K562 (cell line): Measurements from ENCODE around the gene TNFRSF6B. TPM values are rescaled to one million over a fixed set of nuclear protein-coding genes. Genes with fewer than 3 reads are reported as not detected.

ENCODE experiments used
- EP300 ChIP-seq: IDR thresholded peaks from 2 replicates; pipeline ENCODE4 v1.6.1; 2012; ENCODE audit warnings: low read length, improper control_type of control experiment
- ESRRB ChIP-seq: fragments of 250-450 bp; sonication (Bioruptor Pico); IDR thresholded peaks from 2 replicates; pipeline ENCODE4 v1.5.0; 2020; ENCODE audit warnings: mild to moderate bottlenecking, moderate library complexity, borderline replicate concordance
- GTF2A2 ChIP-seq: IDR thresholded peaks from 2 replicates; pipeline ENCODE4 v1.6.1; 2016; ENCODE audit warnings: mild to moderate bottlenecking, missing genetic modification characterization, missing compliant biosample characterization
- HIVEP1 ChIP-seq: fragments of 250-450 bp; sonication (Bioruptor Pico); IDR thresholded peaks from 2 replicates; pipeline ENCODE4 v1.4.0; 2020; ENCODE audit warnings: mild to moderate bottlenecking
- NCOR1 ChIP-seq: fragments of 450-650 bp; IDR thresholded peaks from 2 replicates; pipeline ENCODE4 v1.6.1; 2016; ENCODE audit warnings: mild to moderate bottlenecking, moderate library complexity
- SMAD1 ChIP-seq: fragments of 150-350 bp; IDR thresholded peaks from 2 replicates; pipeline ENCODE4 v1.6.1; 2014; ENCODE audit warnings: low read length, low read depth; ENCODE audit not compliant: partially characterized antibody
- ZNF274 ChIP-seq: IDR thresholded peaks from 2 replicates; pipeline ENCODE4 v1.6.1; 2011; ENCODE audit warnings: low read depth, mild to moderate bottlenecking, low read length, moderate library complexity, borderline replicate concordance
- polyA plus RNA-seq, 8 experiments: library from polyadenylated mRNA; depleted of rRNA in 4 of 8; stranded (reverse) in 5 of 8; unstranded in 3 of 8; fragments of >200 nt; fragmentation: Nextera tagmentation in 2 of 8; fragmentation: Illumina TruSeq in 1 of 8; extraction: Ambion mirVana in 2 of 8; extraction: Trizol in 1 of 8; gene quantifications; 2 replicates each; pipeline versions ENCODE4 v1.2.1 to v1.2.3, GENCODE V29; 2011 to 2014; ENCODE audit warnings: inconsistent platforms in 1 of 8, missing spikeins in 1 of 8
- total RNA-seq, 7 experiments: library from RNA; depleted of rRNA in 6 of 7; stranded (reverse); fragments of >200 nt in 6 of 7; fragmentation: Illumina TruSeq in 2 of 7; extraction: Trizol in 2 of 7; gene quantifications; 2 replicates each; pipeline versions ENCODE4 v1.2.1 to v1.2.3, GENCODE V29; 2011 to 2021; ENCODE audit warnings: low replicate concordance in 1 of 7
- TF ChIP-seq, protein P1 (sequence below), 2 experiments: IDR thresholded peaks in 1 of 2; conservative IDR thresholded peaks in 1 of 2; 2 replicates each; pipeline ENCODE4 v1.6.1; 2016; ENCODE audit warnings: low read depth in 2 of 2, mild to moderate bottlenecking in 1 of 2, missing compliant biosample characterization in 1 of 2, missing genetic modification characterization in 1 of 2, moderate library complexity in 1 of 2
- TF ChIP-seq, protein P2 (sequence below), 2 experiments: fragments of 450-650 bp; conservative IDR thresholded peaks; 2 replicates each; pipeline ENCODE4 v1.6.1; 2017; ENCODE audit warnings: mild to moderate bottlenecking in 2 of 2, moderate library complexity in 2 of 2
- TF ChIP-seq, protein P3 (sequence below), 3 experiments: fragments of 200-800 bp in 1 of 3; fragments of 250-450 bp in 1 of 3; fragments of 450-650 bp in 1 of 3; sonication (Bioruptor Pico) in 1 of 3; sonication (Bioruptor generic) in 1 of 3; formaldehyde crosslinking in 1 of 3; IDR thresholded peaks; 2 replicates each; pipeline versions ENCODE4 v1.6.1 to v1.8.0; 2016 to 2022; ENCODE audit warnings: mild to moderate bottlenecking in 2 of 3, missing genetic modification characterization in 2 of 3, missing compliant biosample characterization in 1 of 3, moderate library complexity in 1 of 3
- TF ChIP-seq, protein P4 (sequence below): sonication (generic); formaldehyde crosslinking; IDR thresholded peaks from 2 replicates; pipeline ENCODE4 v1.8.1; 2023; ENCODE audit warnings: mild to moderate bottlenecking, missing genetic modification reagents

Gene TNFRSF6B
- total and polyA plus RNA-seq, 9 of the 15 experiments (the other 6 are each of a cell fraction or from before 2014, with no cell fraction given), result 0.10 to 3.5 (median 0.32) TPM; not detected in 6

DNA sequence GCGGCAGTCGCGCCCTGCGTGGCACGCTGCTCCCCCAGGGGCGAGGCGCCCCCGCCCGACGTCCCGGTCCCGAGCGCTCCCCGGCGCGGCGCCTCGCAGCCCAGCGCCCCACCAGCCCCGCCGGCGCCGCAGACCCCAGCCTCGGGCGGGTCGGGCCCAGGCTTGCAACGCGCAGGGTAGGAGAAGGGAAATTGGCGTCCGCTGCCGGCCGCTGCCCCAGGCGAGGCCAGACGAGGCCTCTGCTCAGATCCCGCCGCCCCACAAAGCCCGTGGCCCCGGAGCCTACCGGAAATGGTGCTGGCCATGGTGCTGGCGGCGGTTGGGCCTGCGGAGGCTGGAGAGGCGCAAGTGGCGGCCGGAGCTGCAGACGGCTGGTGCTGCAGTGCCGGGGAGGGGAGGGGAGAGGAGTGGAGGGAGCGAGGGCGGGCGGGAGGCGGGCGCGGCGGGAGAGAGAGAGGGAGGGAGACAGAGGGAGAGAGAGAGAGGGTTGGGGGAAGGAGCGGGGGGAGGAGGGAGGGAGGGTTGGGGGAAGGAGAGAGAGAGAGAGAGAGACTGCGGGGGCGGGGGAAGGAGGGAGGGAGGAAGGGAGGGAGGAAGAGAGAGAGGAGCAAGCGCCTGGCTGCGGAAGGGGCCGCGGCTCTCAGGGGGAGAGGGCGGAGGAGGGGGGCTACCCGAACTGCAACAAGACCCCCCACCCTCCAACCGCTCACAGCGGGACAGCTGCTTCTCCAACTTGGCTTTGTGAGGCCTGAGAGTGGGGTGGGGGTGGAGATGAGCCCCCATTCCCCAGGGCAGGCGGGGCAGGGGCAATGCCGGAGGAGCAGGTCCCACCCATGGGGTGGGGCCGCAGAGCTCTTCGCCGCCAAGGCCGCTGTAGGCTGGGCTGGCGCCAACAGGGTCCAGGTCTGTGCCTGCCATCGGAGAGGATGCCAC, 43.1 kb upstream of the TNFRSF6B start, which contains the start of gene STMN3 (continued):
- TF ChIP-seq, protein P1, sequence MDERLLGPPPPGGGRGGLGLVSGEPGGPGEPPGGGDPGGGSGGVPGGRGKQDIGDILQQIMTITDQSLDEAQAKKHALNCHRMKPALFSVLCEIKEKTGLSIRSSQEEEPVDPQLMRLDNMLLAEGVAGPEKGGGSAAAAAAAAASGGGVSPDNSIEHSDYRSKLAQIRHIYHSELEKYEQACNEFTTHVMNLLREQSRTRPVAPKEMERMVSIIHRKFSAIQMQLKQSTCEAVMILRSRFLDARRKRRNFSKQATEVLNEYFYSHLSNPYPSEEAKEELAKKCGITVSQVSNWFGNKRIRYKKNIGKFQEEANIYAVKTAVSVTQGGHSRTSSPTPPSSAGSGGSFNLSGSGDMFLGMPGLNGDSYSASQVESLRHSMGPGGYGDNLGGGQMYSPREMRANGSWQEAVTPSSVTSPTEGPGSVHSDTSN (CRISPR knock-in tag; IDR thresholded peaks at IDR 0.05; ENCODE audit: low read depth), result no peak; the same call in 1 of the 2 replicates
- TF ChIP-seq, protein P1 (tag; conservative IDR thresholded peaks at IDR 0.05; ENCODE audit: low read depth), result no peak
- TF ChIP-seq SMAD1 (no peak), ESRRB (CRISPR knock-in tag) (no peak), HIVEP1 (CRISPR knock-in tag) (no peak), NCOR1 (no peak), ZNF274 (no peak), EP300 (peak; percentile 29; the same call in 1 of the 2 replicates), GTF2A2 (tag) (no peak)
- TF ChIP-seq, protein P2, sequence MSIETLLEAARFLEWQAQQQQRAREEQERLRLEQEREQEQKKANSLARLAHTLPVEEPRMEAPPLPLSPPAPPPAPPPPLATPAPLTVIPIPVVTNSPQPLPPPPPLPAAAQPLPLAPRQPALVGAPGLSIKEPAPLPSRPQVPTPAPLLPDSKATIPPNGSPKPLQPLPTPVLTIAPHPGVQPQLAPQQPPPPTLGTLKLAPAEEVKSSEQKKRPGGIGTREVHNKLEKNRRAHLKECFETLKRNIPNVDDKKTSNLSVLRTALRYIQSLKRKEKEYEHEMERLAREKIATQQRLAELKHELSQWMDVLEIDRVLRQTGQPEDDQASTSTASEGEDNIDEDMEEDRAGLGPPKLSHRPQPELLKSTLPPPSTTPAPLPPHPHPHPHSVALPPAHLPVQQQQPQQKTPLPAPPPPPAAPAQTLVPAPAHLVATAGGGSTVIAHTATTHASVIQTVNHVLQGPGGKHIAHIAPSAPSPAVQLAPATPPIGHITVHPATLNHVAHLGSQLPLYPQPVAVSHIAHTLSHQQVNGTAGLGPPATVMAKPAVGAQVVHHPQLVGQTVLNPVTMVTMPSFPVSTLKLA (conservative IDR thresholded peaks at IDR 0.05), result peak; percentile 79 to 93
- TF ChIP-seq, protein P3, sequence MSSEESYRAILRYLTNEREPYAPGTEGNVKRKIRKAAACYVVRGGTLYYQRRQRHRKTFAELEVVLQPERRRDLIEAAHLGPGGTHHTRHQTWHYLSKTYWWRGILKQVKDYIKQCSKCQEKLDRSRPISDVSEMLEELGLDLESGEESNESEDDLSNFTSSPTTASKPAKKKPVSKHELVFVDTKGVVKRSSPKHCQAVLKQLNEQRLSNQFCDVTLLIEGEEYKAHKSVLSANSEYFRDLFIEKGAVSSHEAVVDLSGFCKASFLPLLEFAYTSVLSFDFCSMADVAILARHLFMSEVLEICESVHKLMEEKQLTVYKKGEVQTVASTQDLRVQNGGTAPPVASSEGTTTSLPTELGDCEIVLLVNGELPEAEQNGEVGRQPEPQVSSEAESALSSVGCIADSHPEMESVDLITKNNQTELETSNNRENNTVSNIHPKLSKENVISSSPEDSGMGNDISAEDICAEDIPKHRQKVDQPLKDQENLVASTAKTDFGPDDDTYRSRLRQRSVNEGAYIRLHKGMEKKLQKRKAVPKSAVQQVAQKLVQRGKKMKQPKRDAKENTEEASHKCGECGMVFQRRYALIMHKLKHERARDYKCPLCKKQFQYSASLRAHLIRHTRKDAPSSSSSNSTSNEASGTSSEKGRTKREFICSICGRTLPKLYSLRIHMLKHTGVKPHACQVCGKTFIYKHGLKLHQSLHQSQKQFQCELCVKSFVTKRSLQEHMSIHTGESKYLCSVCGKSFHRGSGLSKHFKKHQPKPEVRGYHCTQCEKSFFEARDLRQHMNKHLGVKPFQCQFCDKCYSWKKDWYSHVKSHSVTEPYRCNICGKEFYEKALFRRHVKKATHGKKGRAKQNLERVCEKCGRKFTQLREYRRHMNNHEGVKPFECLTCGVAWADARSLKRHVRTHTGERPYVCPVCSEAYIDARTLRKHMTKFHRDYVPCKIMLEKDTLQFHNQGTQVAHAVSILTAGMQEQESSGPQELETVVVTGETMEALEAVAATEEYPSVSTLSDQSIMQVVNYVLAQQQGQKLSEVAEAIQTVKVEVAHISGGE (CRISPR knock-in tag; IDR thresholded peaks at IDR 0.05), result peak; percentile 23 to 90 (median 51); a peak in 4 of 6 replicates
- TF ChIP-seq, protein P4, sequence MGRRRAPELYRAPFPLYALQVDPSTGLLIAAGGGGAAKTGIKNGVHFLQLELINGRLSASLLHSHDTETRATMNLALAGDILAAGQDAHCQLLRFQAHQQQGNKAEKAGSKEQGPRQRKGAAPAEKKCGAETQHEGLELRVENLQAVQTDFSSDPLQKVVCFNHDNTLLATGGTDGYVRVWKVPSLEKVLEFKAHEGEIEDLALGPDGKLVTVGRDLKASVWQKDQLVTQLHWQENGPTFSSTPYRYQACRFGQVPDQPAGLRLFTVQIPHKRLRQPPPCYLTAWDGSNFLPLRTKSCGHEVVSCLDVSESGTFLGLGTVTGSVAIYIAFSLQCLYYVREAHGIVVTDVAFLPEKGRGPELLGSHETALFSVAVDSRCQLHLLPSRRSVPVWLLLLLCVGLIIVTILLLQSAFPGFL, result 0 out of 2 replicates have a peak, but pooled peaks have one; percentile 59
